Measurements from ENCODE around the gene GUK1.

GUK1 gene

DNA sequence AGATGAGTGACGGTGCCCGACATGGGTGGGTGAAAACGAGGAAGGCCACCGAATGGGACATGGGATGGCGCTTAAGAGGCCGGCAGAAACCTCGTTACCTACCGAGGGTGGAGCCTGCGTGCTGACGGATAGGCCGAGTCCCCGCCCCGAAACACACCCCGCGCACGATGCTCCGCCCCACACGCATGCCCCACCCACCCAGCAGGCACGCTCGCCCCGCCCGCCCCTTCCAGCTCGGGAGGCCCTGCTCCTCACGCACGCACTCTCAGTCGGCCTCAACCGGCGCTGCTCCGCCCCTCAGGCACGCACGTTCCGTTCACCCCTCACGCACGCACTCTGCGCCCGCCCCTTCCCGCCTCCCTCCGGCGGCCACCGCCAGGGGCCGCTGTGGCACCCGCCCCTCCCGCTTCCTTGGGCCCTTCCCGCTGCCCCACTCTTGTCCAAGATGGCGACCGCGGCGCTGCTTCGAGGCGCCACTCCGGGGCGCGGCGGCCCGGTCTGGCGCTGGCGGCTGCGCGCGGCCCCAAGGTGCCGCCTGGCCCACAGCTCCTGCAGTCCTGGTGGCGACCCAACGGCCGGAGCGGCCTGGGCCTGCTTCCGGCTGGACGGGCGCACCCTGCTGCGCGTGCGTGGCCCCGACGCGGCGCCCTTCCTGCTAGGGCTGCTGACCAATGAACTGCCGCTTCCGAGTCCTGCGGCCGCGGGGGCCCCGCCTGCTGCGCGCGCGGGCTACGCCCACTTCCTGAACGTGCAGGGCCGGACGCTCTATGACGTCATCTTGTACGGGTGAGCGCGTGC lies 25.5 kb downstream of the GUK1 start, which contains the start of gene IBA57:
Gene IBA57 (plus strand): TSS at position 433 of the 798 bp plus-strand sequence. CDS start 13 bp downstream, at position 446.
- DNase-seq (ENCODE audit: low spot score) = peak; percentile 99
- TF ChIP-seq, protein P1, sequence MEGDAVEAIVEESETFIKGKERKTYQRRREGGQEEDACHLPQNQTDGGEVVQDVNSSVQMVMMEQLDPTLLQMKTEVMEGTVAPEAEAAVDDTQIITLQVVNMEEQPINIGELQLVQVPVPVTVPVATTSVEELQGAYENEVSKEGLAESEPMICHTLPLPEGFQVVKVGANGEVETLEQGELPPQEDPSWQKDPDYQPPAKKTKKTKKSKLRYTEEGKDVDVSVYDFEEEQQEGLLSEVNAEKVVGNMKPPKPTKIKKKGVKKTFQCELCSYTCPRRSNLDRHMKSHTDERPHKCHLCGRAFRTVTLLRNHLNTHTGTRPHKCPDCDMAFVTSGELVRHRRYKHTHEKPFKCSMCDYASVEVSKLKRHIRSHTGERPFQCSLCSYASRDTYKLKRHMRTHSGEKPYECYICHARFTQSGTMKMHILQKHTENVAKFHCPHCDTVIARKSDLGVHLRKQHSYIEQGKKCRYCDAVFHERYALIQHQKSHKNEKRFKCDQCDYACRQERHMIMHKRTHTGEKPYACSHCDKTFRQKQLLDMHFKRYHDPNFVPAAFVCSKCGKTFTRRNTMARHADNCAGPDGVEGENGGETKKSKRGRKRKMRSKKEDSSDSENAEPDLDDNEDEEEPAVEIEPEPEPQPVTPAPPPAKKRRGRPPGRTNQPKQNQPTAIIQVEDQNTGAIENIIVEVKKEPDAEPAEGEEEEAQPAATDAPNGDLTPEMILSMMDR (IDR thresholded peaks at IDR 0.05; ENCODE audit: extremely low read depth, missing control alignments) = peak; percentile 95

DNA sequence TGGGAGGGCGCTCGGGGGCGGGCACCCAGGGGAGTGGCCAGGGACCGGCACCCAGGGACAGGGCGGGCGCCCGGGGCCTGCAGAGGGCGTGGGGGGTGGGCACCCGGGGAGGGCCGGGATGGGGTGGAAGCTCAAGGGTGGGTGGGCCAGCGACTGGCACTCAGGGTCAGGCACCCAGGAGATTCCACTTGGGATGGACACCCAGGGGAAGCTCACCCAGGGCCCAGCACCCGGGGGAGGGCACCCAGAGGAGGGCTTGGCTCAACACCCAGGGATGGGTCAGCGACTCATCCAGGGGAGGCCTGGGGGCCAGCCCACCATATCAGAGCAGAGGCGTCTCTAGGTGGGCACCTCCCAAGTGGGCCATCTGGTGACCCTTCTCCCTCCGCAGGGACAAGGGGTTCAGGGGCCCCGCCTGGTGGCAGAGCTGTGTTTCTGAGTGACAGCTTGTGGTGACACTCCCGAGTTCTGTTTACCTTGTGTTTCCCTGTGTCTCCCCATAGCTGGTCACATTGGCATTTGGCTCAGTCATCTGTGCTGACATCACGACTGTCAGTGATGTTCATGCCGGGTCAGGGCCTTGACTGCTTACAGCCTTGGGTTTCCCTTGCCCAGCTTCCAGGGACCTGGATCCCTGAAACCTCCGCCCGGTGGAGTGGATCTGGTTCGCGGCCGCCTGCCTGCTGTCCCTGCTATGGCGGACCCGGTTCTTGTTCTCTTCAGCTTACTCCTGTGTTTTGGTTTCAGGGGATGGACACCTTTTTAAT lies 26.3 kb downstream of the GUK1 start:
- DNase-seq (ENCODE audit: low spot score) = peak; percentile 74

DNA sequence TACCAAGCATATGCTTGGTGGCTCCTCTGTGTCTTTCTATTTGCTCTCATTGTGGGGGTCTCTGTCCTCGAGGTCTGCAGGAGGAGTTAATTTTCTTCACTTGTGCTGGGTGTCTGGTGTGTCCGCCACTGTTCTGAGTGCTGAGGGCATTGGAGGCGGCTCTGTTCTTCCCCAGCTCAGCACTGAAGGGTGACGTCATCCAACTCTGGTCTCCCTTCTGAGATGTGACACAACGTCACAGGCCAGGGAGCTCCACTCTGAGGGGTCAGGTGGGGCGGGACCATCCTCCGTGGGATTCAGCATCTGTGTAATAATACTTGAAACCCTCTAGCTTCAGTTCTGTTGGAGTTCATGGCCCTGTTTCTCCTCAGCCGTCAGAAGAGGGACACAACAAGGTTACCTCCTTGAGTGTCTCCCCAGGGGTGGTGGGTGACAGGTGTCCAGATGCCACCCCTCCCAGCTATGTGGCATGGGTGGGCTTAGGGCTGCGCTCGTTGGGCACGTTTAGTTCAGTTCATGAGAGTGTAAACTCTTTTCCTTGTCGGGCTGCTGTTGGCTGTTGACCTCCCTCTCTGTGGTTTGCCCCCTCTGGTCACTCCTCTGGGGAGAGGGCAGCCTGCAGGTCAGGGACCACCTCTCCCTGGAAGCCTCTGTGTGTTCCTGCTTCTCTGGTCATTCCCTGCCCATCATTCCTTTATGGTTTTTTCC lies 28.6 kb downstream of the GUK1 start:
- DNase-seq (ENCODE audit: low spot score) = no peak
- TF ChIP-seq, protein P1 (IDR thresholded peaks at IDR 0.05; ENCODE audit: extremely low read depth, missing control alignments) = no peak

More for the DNA sequence above, 26.3 kb downstream of the GUK1 start:
- TF ChIP-seq, protein P1 (IDR thresholded peaks at IDR 0.05; ENCODE audit: extremely low read depth, missing control alignments) = no peak

DNA sequence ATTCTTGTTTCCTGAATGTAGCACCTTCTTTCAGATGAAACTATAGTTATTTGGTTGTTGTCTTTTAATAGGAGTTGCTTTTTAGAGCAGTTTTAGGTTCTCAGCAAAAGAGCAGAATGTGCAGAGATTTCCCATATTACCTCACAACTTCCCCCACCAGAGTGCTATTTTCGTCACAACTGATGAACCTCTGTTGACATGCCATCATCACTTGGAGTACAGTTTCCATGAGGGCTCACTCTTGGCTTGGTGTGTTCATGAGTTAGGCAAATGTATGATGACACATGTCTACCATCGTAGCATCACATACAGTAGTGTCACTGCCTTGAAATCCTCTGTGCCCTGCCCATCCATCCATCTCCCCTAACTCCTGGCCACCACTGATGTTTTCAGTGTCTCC lies 29.3 kb downstream of the GUK1 start:
- DNase-seq (ENCODE audit: low spot score) = no peak
- TF ChIP-seq, protein P1 (IDR thresholded peaks at IDR 0.05; ENCODE audit: extremely low read depth, missing control alignments) = no peak

DNA sequence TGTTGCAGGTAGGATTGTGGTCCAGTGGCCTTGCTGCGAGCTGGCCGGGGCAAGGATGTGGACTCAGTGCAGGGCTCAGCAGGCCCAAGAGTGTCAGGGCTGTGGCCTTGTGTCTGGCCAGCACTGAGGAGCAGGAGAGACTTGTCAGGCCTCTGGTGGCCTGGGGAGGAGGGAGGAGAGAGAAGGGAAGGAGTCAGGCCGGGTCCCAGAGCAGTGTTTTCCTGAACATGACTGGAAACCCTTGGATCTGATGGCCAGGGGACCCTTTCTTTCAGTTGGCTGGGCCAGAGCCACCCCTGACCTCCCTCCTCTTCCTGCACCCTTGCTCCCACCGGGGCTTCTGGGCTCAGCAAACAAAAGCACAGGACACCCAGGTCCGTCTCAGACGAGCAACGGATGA lies 30.6 kb downstream of the GUK1 start:
- TF ChIP-seq, protein P1 (IDR thresholded peaks at IDR 0.05; ENCODE audit: extremely low read depth, missing control alignments) = no peak

DNA sequence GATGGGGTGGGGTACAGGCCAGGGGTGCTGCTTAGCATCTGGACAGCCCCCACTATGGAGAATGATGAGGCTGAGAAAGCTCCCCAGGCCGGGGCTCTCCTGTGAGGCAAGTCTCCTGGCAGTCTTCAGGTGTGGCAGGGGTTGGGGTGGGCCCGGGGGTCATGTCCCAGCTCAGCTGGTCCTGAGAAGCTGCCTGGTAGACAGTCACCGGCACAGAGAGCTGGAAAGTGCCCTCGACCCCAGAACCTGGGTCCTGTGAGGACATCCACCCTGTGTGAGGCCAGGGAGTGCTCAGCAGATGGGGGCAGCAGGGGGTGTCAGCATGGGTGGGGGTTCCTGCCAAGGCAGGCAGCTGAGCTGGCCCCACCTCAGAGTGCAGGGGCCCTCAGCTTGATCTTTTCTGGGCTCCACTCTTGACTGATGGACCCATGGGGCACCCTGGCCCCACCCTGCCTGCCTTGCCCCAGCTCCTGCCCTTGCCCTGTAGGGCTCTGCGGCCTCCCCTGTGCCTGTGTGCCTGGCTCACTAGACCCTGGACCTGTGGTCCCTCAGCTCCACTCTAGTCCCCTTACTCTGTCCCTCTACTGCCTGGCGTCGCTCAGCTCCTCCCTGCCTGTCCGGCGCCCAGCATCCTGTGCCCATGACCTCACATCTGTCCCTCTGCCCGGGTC lies 31.3 kb downstream of the GUK1 start:
- no peak for DNase-seq (ENCODE audit: low spot score)
- TF ChIP-seq, protein P1 (IDR thresholded peaks at IDR 0.05; ENCODE audit: extremely low read depth, missing control alignments) = no peak

More for the DNA sequence above, 30.6 kb downstream of the GUK1 start:
- DNase-seq (ENCODE audit: low spot score) = no peak

Measured in GM20000 (cell line).